ENCODE results near the gene ABCA7.
"Not testable (repeated sequence)": the region's sequence is repeated elsewhere in the genome, so short reads cannot be mapped to it uniquely, and the experiment has no call there.

The ABCA7 gene

GRCh38 chr19:1108291-1109031, 68.6 kb downstream of the ABCA7 start:
- no peak for DNase-seq

GRCh38 chr19:1109032-1109551, 69.2 kb downstream of the ABCA7 start:
- no peak for DNase-seq

- DNase-seq = no peak
Measured at GRCh38 chr19:1109697-1110671, 70.1 kb downstream of the ABCA7 start.

GRCh38 chr19:1110809-1111640, 71.1 kb downstream of the ABCA7 start:
- no peak for DNase-seq

- DNase-seq = no peak
Measured at GRCh38 chr19:1111641-1112267, 71.8 kb downstream of the ABCA7 start.

- no peak for DNase-seq
Measured at GRCh38 chr19:1112268-1113029, 72.5 kb downstream of the ABCA7 start.

- no peak for DNase-seq
Measured at GRCh38 chr19:1113030-1113985, 73.4 kb downstream of the ABCA7 start.

- no peak for DNase-seq
Measured at GRCh38 chr19:1113986-1114483, 74.1 kb downstream of the ABCA7 start.

- not testable (repeated sequence) for DNase-seq
Measured at GRCh38 chr19:1114728-1115127, 74.8 kb downstream of the ABCA7 start.

Measured in NCI-H510A (cell line).